ENCODE measurements around the gene CEP112.

Gene CEP112

DNA sequence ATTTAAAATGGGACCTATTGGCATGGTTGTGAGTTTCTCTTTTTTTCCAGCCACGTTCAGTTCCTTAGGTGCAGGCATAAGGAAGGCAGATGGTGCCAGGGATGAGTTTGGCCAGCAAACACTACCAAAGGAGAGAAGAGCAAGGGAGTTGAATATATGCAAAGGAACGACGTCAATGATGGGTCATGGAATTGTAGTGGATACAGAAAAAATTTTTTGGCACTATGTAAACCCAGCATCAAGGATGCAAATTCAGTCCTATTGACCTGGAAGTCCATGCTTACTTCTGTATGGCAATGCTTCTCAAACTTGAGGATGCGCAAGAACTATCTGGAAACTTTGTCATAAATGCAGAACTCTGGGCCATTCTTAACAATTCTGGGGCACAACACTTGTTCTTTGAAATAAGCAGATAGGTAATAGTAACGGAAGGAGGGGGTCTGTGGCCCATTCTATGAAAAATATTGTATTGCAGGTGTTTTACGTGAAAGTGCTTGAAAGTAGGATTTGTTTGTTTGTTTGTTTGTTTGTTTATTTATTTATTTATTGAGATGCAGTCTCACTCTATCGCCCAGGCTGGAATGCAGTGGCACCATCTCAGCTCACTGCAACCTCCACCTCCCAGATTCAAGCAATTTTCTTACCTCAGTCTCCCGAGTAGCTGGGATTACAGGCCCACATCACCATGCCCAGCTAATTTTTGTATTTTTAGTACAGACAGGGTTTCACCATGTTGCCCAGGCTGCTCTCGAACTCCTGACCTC lies 19.3 kb upstream of the CEP112 start:
- DNase-seq (ENCODE audit: low read depth in 2 of 2): no peak

DNA sequence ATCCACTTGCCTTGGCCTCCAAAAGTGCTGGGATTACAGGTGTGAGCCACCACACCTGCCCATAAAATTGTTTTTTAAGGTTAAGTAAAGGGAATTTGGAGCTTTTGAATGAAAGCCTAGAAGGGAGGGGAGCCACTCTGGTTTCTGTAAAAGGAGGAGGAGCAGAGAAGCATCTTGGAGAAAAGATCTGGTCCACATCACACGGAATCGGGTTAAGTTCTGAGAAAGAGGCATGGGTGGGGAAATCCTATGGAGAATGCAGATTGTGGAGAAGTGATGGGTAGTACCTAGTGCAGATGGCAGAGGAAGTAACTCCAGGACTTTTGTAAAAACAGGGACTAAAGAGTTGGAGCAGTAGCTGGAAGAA lies 18.3 kb upstream of the CEP112 start:
- DNase-seq (ENCODE audit: low read depth in 2 of 2): no peak

- DNase-seq (ENCODE audit: low read depth in 2 of 2): no peak
Observed at GRCh38 chr17:66207936-66208335, 16.0 kb upstream of the CEP112 start.

GRCh38 chr17:66203274-66204015 lies 11.5 kb upstream of the CEP112 start:
- no peak for DNase-seq (ENCODE audit: low read depth in 2 of 2)

DNA sequence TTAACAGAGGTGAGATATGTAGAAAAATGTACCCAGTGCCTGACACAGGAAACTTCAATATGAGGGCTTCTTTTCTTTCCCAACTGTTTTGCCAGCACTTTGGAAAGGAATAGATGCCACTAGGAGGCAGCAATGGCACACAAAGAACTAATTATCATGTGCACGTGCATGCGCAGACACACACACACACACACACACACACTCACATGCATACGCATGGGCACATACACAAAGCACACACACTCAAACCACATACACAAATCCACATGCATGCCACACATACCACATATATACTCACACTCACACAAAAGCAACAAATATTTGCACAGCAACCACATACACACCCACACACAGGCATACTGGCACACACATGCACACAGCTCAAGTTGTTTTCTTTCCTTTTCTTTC lies 8.8 kb upstream of the CEP112 start:
- DNase-seq (ENCODE audit: low read depth in 2 of 2): peak; percentile 20 to 49

DNA sequence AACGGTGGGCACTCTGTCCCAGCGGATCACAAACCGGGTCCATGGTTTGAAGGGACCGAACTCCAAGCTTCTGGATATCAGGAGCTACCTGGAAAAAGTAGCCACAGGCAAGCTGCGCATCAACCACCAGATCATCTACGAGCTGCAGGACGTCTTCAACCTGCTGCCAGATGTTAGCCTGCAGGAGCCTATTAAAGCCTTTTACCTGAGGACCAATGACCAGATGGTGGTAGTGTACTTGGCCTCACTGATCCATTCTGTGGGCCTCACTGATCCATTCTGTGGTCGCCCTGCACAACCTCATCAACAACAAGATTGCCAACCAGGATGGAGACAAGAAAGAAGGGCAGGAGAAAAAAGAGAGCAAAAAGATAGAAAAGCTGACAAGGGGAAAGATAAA lies 6.3 kb upstream of the CEP112 start:
- no peak for DNase-seq (ENCODE audit: low read depth in 2 of 2)

- no peak for DNase-seq (ENCODE audit: low read depth in 2 of 2)
Observed at GRCh38 chr17:66192378-66192687, 400 bp upstream of the CEP112 start.

DNA sequence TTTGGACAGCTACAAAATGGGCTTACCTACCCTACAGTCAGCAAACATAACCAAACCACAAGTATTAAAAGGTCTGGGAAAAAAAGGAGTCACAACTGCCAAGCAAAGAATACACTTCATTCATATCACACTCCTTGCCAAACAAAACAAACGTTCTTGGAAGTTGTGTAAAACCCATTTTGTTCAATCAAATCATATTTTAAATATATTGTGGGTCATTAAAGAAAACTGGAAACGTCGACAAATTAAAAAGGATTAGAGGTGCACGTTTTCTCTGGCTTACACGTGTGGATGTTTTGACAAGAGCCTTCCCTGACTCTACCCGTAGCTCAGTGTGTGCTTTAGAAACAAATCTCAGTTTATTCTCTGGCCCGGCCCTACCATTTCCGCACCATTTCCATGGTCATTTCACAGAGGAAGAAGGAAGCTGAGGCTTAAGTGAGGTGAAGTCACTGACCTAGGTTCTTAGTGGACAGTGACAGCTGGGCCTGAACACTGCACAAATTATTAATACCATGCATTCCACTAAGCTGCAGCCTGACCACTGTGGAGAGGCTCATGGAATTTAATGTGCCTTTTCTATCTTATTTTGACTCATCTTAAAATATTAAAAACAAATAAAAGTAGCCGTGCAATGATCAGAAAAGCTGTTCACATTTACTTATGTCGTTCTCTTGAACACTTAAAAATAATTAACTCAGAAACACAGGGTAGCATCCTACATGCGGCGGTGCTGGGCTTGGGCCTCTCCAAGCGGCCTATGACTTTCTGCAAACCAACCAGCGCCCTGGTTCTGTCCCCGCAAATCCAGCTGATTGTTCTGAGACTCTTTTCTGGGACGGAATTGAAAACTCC lies 968 bp downstream of the CEP112 start:
- no peak for DNase-seq (ENCODE audit: low read depth in 2 of 2)

- DNase-seq (ENCODE audit: low read depth in 2 of 2): no peak
Observed at GRCh38 chr17:66187718-66188117, 4.2 kb downstream of the CEP112 start.

- DNase-seq (ENCODE audit: low read depth in 2 of 2): no peak
Observed at GRCh38 chr17:66185862-66186261, 6.1 kb downstream of the CEP112 start.

GRCh38 chr17:66184392-66184791 lies 7.5 kb downstream of the CEP112 start:
- DNase-seq (ENCODE audit: low read depth in 2 of 2): no peak

- DNase-seq (ENCODE audit: low read depth in 2 of 2): no peak
Observed at GRCh38 chr17:66183529-66183928, 8.4 kb downstream of the CEP112 start.

DNA sequence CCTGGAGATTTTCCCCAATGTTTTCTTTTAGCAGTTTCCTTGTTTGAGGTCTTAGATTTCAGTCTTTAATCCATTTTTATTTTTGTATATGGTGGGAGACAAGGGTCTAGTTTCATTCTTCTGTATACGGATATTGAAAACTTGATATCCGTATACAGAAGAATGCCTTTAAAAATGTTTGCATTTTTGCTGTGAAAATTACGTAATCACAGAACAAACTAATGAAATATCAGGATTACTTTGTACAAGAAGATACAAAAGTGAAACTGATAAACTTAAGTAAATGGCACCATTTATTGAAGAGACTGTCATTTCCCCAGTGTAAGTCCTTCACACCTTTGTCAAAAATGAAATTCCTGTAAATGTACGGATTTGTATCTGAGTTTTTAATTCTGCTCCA lies 13.3 kb downstream of the CEP112 start:
- DNase-seq (ENCODE audit: low read depth in 2 of 2): no peak

DNA sequence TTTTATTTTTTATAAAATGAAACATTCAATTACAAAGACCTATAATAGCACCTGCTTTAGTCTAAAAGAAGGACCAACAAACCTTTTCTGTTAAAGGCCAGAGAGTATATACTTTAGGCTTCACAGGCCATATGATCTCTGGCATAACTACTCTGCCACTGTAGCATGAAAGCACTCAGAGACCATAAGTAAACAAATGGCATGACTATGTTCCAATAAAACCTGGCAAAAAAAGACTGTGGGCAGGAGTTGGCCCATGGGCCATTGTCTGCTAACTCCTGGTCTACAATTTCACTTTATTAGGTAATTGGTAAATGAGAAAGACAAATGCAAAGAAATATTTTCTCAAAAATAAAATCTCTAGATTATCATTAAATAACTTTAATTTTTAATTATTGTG lies 14.9 kb downstream of the CEP112 start:
- no peak for DNase-seq (ENCODE audit: low read depth in 2 of 2)

DNA sequence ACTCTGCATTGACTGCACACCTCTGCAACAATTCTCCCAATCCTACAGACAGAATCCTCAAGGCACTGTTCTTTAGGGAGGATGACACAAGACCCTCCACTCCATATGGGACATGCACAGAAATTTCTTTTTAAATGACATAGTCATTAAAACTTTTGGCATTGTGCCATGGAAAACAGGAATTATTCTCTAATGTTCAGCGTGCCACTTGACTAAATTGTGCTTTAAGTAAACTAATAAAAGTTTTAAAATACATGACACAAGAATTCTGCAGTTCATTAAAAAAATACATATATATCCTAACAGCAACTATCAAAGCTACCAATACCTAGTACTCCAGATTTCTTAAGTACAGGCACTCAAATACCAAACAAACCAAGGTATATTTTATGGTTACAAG lies 16.0 kb downstream of the CEP112 start:
- no peak for DNase-seq (ENCODE audit: low read depth in 2 of 2)

DNA sequence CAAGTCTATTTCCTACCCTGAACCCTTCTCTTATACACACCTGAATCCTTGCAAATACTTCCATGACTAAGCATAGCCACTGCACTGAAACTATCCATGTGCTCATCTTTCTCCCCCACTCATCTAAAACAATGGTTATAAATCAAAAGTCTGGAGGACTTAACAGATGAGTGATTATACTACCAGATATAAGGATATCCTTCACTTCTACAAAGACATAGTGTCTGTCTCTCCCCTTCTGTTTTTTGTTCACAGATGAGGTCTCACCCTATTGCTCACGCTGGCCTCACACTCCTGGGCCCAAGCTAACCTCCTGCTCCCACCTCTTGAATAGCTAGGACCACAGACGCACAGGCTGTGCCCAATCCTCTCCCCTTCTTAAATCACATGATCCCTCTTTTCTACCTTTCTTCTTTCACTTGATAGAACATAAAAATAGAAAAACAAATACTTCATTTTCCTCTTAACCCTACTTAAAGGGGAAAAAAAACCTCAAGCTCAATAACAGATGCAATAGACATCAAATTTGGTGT lies 19.2 kb downstream of the CEP112 start:
- no peak for DNase-seq (ENCODE audit: low read depth in 2 of 2)

DNA sequence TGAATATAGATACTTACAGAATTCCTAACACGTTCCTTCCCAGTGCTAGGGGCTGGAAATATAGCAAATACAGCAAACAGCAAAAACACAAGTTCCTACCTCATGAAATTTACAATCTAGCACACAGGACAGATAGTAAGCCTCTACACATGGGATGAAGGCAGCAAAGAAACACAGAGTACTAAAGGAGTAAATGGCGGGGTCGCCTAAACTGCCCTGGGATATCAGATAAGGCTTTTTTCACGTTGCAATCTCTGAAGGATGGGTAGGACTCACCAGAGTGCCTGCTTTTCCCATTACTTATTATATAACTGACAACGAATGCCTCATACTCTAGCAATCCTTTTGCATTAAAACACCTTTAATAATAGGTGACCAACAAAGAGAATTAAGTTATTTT lies 19.8 kb downstream of the CEP112 start:
- no peak for DNase-seq (ENCODE audit: low read depth in 2 of 2)

- DNase-seq (ENCODE audit: low read depth in 2 of 2): no peak
Observed at GRCh38 chr17:66171692-66172091, 20.2 kb downstream of the CEP112 start.

DNA sequence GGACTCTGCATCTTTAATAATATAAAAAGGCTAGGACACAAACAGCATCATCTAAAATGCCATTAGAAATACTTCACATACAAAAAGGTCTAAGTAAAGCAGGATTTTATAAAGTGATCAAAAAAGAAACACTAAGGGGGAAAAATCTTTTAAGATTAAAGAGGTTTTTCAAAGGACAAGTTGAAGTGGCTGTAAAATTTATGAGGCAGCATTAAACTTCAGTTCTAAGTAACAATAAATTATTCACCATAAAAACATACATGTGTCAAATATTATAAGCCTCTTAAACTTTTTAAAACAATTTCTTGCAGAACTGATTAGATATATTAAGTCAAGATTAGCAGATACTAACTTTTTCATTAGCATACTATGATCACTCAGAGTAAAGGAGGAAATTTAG lies 20.8 kb downstream of the CEP112 start:
- no peak for DNase-seq (ENCODE audit: low read depth in 2 of 2)

DNA sequence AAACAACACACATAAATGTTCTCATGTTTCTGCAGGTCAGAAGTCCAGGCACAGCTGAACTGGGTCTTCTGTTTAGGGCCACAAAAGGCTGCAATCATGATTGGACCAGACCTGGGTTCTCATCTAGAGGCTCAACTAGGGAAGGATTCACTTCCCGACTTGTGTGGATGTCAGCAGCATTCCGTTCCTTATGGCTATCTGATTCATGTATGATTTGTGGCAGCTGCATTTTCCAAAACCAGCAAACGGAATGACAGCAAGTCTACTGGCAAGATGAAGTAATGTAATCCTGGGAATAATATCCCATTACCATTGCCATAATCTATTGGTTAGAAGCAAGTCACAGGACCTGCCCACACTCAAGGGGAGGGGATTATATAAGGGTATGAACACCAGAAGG lies 22.1 kb downstream of the CEP112 start:
- DNase-seq (ENCODE audit: low read depth in 2 of 2): no peak

DNA sequence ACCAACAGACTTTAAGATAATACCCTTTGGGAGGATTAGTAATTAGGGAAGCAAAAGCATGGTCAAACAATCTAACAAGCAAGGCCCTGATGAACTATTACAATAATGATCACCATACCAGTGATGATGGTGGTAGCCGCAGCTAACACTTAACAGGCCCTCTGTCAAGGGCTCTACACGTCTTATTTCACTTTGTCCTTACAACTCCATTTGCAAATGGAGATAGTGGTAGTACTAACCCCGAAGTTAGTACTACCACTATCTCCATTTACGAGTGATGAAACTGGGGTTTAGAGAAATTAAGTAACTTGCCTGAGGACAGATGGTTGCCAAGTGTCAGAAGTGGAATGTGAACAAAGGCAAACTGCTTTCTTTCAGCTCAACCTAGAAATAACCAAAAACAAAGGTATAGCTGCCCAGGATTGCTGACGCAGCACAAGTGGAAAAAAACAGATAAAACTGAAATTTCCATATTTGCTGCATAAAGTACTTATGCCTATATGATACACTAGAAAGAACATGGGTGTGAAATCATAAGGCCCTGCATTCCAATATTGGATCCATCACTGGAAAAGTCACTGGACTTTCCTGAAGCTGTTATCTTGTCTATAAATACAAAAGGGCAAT lies 24.6 kb downstream of the CEP112 start:
- no peak for DNase-seq (ENCODE audit: low read depth in 2 of 2)

DNA sequence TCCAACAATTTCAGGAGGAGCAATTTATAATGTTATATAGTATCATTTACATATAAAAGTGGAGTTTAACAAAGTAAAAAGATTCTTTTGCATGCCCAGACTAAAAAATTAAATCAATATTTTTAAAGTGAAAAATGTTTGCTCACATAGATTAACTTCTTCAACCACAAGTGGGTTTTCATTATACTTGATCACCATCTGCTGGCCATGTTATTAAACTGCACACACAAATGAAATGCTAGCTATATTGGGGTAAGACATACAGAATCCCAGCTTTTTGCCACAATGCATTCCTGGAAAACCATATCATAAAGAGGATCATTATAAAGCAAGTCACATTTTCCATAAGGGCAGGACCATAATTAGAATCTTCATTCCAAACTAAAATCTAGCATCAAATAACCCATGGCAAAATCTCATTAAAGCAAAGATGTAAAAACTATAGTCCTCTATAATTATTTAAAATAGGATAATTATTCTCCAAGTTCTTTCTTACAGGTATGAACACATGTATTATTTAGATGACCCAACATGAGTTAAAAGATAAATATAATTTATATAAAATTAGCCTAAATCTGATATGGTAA lies 26.3 kb downstream of the CEP112 start:
- no peak for DNase-seq (ENCODE audit: low read depth in 2 of 2)

Data from stimulated activated CD4-positive, alpha-beta T cell treated with anti-CD3 and anti-CD28 coated beads, Interleukin-12 subunit alpha, Interleukin-12 subunit beta, amount 100 ng/mL, for 24 hours (primary cell).